GM10847 (cell line): ENCODE results near the gene CHST1.

Source experiments
- POLR2A ChIP-seq: IDR thresholded peaks from 2 replicates; pipeline ENCODE4 v1.6.1; 2011; ENCODE audit not compliant: insufficient read length; ENCODE audit errors: extremely low read depth

Gene CHST1

DNA sequence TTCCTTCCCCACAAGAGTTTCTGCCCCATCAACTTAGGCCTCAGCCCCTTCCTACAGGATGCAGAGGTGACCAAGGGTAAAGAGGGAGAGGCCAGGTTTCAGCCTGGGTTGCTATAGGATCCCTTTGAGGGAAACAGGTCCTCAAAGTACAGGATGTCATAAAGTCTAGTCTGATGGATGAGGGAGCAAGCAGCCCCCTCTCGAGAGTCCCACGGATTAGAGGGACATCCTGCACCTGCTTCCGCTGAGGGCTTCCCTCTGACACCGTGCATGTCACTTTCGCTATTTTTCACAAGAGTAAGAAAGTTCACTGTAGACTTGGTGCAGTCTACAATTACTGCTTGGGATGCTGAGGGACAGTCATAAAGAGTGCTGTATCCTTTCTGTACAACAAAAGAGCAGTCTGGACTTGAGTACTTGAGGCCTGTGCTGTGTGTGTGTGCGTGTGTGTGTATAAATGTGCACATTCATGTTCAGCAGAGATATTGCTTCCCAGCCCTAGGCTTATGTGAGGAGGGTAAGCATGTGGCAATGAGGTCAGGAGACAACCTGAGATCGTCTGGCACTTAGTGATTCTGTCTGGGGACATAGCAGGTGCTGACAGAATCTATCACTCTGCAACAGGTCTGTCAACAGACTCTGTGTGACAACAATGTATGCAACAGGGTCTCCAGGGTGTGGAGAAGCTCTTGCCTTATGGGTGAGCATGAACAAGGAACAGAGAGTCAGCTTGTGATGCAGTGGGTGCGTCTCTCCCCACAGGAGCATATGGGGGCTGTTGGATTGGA, 18.0 kb upstream of the CHST1 start:
- no peak for TF ChIP-seq POLR2A

DNA sequence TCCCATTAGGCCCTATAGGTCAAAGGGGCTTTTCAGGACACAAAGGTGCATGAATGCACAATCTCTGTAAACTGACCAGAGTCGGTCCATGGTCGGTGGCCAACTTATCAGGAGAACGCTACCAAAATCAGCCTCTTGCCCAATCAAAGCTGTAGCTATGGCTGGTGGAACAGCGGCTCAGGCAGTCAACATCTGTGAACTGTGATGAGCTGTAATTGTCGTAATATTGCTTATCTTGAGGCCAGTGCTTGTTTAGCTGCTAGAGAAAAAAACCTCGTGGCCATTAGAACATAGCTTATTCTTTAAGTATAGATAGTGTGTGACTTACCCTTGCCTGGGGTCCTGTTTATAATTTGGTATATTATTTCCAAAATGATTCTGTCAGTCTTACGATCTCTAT, 14.4 kb upstream of the CHST1 start:
- TF ChIP-seq POLR2A = no peak

DNA sequence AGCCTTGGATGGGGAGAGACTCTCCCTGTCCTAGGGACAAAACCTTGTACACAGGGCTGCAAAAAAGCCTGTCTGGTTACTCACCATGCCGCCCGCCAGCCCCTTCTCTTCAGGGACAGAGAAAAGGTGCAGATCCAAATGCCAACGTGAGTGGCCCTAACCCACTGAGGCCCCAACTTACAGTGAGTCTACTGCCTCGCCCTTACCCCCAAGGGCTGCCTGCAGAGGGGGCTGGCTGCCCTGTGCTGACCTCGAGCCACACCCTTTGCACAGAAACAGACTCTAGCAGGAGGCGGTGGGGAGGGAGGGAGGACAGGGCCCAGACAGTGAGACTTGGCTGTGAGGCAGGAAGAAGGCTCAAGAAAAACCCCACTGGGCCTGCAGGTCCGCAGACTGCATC, 13.6 kb upstream of the CHST1 start:
- TF ChIP-seq POLR2A = no peak

DNA sequence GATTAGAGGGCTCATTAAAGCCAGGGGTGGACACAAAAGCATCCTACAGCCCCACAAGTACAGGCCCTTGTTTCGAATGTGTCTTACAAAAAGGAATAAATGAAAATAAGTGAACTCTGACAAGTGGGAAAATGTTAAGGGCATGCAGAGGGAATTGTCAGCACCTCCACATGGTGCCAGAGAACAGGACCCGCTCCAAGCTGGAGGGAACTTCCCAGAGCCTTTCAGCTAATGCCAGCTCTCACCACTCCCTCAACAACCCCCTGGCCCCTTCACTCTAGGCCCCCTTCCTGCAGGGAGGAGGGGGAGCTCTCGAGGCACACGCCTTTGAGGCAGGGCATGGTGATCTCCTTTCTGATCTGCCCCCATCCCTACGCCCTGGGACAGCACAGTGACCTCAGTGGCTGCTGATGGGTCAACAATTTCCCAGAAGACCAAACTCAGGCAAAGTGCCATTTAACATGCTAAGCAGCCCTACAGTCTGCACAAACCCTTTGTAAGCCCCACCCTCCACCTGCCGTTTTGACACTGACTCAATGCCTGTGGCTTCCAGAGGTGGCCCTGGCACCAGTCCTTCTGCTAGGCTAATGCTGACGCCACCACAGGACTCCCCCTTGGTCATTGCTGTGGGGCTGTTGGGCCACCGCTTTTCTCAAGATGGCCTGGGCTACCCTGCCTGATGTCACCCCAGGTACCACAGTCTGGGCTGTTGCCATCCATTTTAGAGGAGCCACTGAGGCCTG, 12.5 kb upstream of the CHST1 start:
- no peak for TF ChIP-seq POLR2A

DNA sequence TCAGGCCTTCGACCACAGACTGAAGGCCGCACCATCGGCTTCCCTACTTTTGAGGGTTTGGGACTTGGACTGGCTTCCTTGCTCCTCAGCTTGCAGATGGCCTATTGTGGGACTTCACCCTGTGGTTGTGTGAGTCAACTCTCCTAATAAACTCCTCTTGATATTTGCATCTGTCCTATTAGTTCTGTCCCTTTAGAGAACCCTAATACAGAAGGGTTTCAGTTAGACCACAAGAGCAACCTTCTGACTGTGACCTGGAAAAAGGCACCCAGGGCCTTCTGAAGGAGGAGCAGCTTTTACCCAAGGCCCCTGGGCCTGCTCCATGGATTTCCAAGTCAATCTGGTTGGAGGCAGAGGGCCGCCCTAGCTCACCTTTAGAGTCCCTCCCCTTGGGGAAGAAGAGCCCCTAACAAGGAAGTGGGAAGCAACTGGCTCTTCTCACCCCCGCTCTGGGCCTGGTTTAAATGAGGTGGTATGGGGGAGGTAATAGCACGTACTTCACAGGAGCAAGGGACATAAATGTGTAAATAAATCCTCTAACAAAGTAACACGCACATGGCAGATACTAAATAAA, 11.2 kb upstream of the CHST1 start:
- no peak for TF ChIP-seq POLR2A

DNA sequence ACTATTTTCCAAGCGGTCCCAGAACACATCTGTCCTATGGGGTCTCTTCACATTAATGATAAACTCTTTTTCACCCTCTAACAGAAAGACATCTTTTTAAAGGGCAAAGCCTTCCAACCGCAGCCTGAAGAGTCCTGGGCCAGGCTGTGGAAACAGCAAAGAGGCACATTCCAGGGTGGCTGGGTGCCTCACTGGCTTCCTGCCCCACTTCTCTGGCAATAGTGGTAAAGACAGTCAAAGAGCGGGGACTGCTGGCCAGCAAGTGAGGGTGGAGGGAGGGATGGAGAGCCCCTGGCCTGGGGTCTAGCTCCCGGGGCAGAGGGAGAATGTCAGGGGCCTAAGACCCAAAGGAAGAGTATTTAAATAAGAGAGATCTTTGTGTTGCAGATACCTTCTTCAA, 10.2 kb upstream of the CHST1 start:
- no peak for TF ChIP-seq POLR2A

DNA sequence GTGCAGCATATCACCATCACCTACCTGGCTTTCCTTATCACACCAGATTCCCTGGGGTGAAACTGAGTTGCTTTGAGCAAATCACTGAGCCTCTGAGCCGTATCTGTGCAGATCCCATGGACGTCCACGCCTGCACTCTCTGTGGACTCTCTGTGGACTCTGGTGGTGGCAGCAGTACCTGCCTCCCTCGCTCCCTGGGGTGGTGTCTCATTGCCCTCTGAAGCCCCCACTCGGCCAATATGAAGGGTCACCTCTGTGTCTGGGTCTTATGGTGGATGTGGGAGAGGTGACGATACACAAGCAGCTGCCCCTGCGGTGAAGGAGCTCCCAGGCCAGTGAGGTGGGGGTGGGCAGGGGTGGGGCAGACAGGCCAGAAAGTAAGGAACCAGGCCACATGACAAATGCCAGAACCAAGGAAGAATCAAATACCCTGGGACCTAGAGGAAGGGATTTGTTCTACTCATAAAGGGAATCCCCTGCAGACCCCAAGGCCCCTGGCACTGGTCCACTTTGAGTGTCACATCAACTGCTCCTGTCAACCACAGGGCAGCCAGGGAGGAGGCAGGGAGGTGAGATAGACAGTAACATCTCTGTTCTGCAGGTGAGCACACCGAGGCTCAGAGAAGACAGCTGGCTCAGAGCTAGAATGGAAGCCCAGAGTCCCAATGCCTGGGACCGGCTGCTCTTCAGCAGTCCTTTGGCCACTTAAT, 9.2 kb upstream of the CHST1 start:
- no peak for TF ChIP-seq POLR2A

DNA sequence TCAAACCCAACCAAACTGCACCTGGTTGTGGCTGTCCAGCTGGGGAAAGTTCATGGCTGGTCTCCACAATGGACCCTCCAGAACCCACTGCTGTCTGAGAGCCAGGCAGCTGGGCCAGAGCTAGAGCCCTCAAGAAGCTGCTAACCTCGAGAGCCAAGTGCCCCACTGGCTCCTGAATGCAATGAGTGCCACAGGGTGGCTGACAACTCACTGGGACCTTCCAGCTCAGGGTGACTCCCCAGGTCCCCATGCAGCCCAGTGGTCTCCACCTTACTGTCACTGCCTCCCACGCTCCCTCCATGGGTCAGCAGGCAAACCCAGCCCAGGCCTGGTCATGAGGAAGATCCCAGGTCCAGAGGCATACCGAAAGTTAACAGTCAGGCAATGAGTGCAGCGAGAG, 8.0 kb upstream of the CHST1 start:
- no peak for TF ChIP-seq POLR2A

DNA sequence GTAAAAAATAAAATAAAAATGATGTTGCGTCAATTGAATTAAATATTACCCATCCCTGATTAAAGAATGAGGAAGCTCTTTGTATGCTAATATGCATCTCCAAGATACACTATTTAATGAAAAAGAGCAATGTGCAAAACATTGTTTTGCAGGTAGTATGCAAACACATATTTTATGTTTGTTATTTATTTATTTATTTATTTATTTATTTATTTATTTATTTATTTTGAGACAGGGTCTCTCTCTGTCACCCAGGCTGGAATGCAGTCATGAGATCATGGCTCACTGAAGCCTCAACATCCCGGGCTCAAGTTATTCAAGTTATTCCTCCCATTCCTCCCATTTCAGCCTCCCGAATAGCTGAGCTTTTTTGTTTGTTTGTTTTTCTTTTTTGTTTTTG, 7.2 kb upstream of the CHST1 start:
- TF ChIP-seq POLR2A = no peak

DNA sequence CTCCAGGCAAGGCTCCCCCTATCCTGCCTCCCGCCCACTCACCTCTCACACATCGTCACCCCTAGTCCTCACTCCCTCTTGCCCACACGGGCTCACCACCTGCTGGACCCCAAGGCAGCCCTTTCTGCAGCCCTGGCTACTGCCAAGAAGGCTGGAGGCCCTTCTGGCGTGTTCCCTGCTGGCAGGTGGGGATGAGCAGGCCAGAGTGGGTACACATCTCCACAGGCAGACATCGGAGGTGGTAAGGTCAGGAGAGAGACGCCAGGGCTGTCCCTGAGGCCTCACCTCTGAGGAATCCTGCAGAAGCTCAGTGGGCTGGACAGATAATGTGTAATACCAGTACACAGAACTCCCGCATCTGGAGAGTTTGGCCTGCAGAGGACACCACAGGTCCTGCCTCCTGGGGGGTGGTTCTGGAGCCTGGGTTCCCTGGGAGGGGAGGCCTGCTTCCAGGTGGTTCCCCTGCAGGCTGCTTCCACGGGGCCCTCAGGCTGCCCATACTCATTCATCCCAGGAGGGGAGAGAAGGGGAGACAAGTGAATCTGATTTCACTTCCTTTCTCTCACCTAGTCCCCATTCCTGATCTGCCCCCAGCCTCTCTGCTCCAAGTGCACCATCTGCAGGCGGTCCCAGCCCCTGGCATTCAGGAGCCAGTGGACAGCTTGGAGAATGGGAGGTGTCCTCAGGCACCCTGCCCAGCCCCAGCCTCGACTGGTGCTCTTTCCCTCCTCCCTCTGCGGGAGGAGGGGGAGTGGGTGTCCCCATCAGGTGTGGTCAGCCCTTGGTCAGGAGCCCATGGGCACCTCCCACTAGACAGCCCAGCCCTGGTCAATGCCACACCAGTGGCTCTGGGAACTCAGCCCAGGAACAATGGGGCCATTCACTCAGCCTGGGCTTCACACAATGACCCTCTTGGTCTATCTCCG, 6.1 kb upstream of the CHST1 start:
- TF ChIP-seq POLR2A = no peak

DNA sequence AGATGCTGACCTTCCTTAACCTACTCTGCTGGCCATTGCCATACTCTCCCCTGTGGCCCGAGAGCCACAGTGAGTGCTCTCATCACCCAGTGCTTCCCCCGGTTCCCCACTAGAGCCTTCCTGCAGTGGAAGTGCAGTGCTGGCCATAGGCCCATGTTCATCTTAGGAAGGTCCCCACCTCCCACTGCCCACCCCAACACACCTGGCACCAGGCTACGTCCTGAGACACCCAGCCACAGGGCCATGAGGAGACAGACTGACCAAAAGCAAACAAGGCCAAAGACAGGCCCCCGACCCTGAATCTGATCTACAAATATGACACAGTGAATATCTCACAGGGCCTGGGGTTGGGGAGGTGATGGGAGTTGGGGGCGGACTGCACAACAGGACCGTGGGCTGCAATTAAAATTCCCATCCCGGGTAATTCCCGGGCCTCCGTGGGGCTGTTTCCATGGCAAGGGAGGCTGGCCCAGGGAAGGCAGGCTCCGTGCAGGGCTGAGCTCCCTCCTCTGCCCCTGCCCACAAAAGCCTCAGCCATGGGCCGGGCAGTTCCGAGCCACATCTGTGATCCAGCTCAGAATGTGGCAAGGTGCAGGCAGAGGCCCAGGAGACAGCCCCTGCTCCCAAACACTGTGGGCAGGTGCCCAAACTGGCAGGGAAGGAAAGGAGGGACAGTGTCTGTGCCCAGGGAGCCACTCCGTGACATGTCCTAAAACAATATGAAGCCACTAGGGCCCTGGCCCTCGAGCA, 5.1 kb upstream of the CHST1 start:
- no peak for TF ChIP-seq POLR2A

DNA sequence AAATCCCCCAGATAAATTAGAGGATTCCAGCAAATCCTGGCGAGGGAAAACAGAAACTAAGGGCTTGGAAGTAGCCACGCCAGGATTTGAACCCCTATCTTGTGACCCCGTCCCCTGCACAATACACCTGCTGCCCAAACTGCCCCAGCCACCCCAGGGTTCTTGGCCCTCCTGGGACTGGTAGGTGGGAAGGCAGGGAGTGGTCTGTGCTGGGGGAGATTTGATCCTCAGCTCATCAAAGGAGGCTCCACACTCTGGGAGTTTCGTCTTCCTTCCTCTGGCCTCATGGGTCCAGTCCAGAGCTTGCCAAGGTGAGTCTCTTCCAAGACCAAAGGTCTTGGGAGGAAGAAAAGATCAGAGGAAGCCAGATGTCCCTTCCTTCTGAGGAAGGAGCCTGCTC, 4.5 kb upstream of the CHST1 start:
- no peak for TF ChIP-seq POLR2A

DNA sequence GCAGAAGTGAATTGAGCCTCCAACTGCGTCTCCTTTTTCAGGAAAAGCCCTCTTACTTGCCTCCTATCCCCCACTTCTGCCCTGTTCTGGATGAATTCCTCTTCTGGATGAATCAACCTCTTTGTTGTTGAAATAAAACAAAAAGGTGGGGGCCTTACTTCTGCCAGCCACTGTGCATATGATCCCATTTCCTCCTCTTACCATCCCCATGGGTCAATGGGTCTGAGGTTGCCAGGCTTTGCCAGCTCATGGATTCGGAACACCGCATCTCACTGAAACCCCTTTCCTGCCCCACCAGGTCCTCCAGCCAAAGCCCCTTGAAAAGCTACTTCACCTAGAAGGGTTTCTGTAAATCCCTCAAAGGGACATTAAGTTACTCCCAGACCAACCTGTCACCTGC, 3.7 kb upstream of the CHST1 start:
- TF ChIP-seq POLR2A = no peak
